Esophagus (tissue), 2 donors: Measurements from ENCODE around the gene CDK2AP2. TPM values are rescaled to one million over a fixed set of nuclear protein-coding genes. Genes with fewer than 3 reads are reported as not detected.
"Not testable (repeated sequence)": the region's sequence is repeated elsewhere in the genome, so short reads cannot be mapped to it uniquely, and the experiment has no call there.

Experiments
- H3K27ac ChIP-seq, 2 donors: one replicate each; pipeline ENCODE4 v1.5.1; 2013; ENCODE audit warnings: low read depth in 2 of 2, mild to moderate bottlenecking in 2 of 2, inconsistent platforms in 1 of 2, low read length in 1 of 2, moderate library complexity in 1 of 2
- H3K27me3 ChIP-seq, 2 donors: one replicate each; pipeline ENCODE4 v1.6.1; 2013; ENCODE audit warnings: low read length in 2 of 2, control low read depth in 1 of 2, mild to moderate bottlenecking in 1 of 2; ENCODE audit not compliant: insufficient read depth in 2 of 2, control insufficient read depth in 1 of 2
- H3K36me3 ChIP-seq, 2 donors: one replicate each; pipeline ENCODE4 v1.6.1; 2013; ENCODE audit warnings: low read length in 1 of 2; ENCODE audit not compliant: control insufficient read depth in 2 of 2, insufficient read depth in 2 of 2
- H3K4me1 ChIP-seq, 2 donors: one replicate each; pipeline ENCODE4 v1.6.1; 2013; ENCODE audit warnings: low read length in 1 of 2; ENCODE audit not compliant: control insufficient read depth in 2 of 2, insufficient read depth in 2 of 2
- H3K4me3 ChIP-seq, 2 donors: one replicate each; pipeline ENCODE4 v1.5.1; 2013; ENCODE audit warnings: low read length in 2 of 2, mild to moderate bottlenecking in 2 of 2, low read depth in 1 of 2, moderate library complexity in 1 of 2
- H3K9me3 ChIP-seq, 2 donors: one replicate each; pipeline ENCODE4 v1.6.1; 2013; ENCODE audit warnings: mild to moderate bottlenecking in 2 of 2, low read depth in 1 of 2, low read length in 1 of 2, moderate library complexity in 1 of 2; ENCODE audit not compliant: control insufficient read depth in 2 of 2, insufficient read depth in 1 of 2
- WGBS, 2 donors: extraction: QIAGEN DNeasy Blood & Tissue Kit; methylation state at CpG; one replicate each; pipeline ENCODE4 v1.1.7; 2013; 5-methylcytosine and 5-hydroxymethylcytosine counted together
- polyA plus RNA-seq, 2 donors: library from polyadenylated mRNA; stranded (reverse); fragments of 200-250 nt; gene quantifications; one replicate each; pipeline ENCODE4 v1.2.3, GENCODE V29; 2013
- donor health status: healthy with polysubstance abuse.
- donor health status: Bipolar disorder and iron deficiency.

CDK2AP2 gene
- polyA plus RNA-seq, 2 donors: 49.4 to 52.2 TPM

GRCh38 chr11:67469508-67469811 lies 38.5 kb downstream of the CDK2AP2 start:
- Histone ChIP-seq H3K4me1 (peaks cover 6 to 17% of the 10 kb centered on the region in 2 donors), H3K27me3 (no peaks in the 10 kb centered on the region), H3K36me3 (peaks cover 0 to 6% of the 10 kb centered on the region in 2 donors), H3K27ac (peak overlapping the region; percentile 91 to 92), H3K9me3 (no peaks in the 10 kb centered on the region), H3K4me3 (peak overlapping the region; percentile 59 to 67)
- 9% methylated on average over 9 of the region's 9 CpGs for WGBS, 2 donors

- Histone ChIP-seq H3K27ac (peak within 1 kb of the TSS; percentile 91 to 94), H3K27me3 (no peaks in the 10 kb centered on the region), H3K4me3 (peak within 1 kb of the TSS; percentile 67 to 74), H3K9me3 (no peaks in the 10 kb centered on the region), H3K4me1 (peaks cover 6 to 22% of the 10 kb centered on the region in 2 donors), H3K36me3 (peaks cover 0 to 6% of the 10 kb centered on the region in 2 donors)
- 0 to 1% methylated on average over 48 to 76 of the region's 76 CpGs for WGBS, 2 donors
Observed at GRCh38 chr11:67468759-67469507, 39.0 kb downstream of the CDK2AP2 start, which contains the start of gene TMEM134. Gene TMEM134 (minus strand): TSS chr11:67469251. CDS start chr11:67469192, 59 bp downstream.

- peak overlapping the region; percentile 67 to 74 for H3K4me3 ChIP-seq
- H3K27ac ChIP-seq: peak overlapping the region; percentile 91 to 94
- WGBS, 2 donors: 0 to 4% methylated on average over 6 of the region's 6 CpGs
- no peaks in the 10 kb centered on the region for H3K27me3 ChIP-seq
- H3K9me3 ChIP-seq: no peaks in the 10 kb centered on the region
- peaks cover 6 to 25% of the 10 kb centered on the region in 2 donors for H3K4me1 ChIP-seq
- peaks cover 0 to 6% of the 10 kb centered on the region in 2 donors for H3K36me3 ChIP-seq
Observed at GRCh38 chr11:67468456-67468758, 39.6 kb downstream of the CDK2AP2 start.

- WGBS, 2 donors: 17 to 22% methylated on average over 5 of the region's 5 CpGs
- Histone ChIP-seq H3K9me3 (no peaks in the 10 kb centered on the region), H3K27me3 (no peaks in the 10 kb centered on the region), H3K36me3 (peaks cover 0 to 6% of the 10 kb centered on the region in 2 donors), H3K4me3 (peak overlapping the region; percentile 67 to 74), H3K4me1 (peaks cover 6 to 25% of the 10 kb centered on the region in 2 donors), H3K27ac (peak overlapping the region; percentile 91 to 94)
Observed at GRCh38 chr11:67468056-67468455, 39.9 kb downstream of the CDK2AP2 start.

DNA sequence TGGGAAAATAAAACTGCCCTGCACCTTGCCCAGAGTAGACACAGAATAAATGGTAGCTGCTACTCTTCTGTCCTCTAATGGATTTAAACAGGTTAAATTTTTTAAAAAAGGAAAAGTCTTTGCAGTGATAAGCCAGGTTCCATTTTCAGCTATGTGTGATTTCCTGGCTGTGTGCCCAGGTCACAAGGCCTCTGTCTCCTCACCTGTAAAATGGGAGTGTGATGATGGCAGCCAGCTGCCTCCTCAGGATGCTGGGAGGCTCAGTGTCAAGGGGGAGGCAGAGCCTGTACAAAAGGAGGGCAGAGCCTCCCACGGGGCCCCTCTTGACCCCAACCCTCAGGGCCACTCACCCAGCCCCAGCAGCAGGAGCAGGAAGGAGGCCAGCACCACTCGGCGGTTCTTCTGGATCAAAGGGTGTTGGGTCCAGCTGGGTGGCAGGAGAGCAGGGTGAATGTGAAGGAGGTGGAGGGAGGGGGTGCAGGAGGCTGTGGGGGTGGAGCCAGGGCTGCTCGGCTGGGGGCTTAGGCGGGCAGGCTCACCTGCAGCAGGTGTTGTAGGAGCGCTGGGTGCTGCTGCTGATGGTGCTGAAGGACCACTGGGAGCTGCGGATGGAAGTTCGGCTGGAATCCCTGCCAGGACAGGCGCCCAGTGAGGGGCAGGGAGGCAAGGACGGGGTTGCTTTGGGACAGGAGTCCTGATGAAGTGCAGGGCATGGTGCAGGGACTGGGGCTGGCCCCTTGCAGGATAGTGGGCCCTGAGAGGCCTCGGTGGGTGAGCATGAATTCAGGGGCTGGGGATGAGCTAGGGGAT lies 40.8 kb downstream of the CDK2AP2 start:
- Histone ChIP-seq H3K27ac (peak overlapping the region; percentile 91 to 94), H3K4me1 (peaks cover 6 to 25% of the 10 kb centered on the region in 2 donors), H3K27me3 (no peaks in the 10 kb centered on the region), H3K36me3 (peaks cover 0 to 6% of the 10 kb centered on the region in 2 donors), H3K4me3 (peak overlapping the region; percentile 48 to 67), H3K9me3 (no peaks in the 10 kb centered on the region)
- WGBS, 2 donors: 52 to 56% methylated on average over 11 of the region's 11 CpGs

GRCh38 chr11:67466367-67466766 lies 41.6 kb downstream of the CDK2AP2 start:
- H3K4me3 ChIP-seq: no peak overlapping the region
- peaks cover 6 to 25% of the 10 kb centered on the region in 2 donors for H3K4me1 ChIP-seq
- peak overlapping the region in 1 of 2 donors; percentile 13 for H3K27ac ChIP-seq
- H3K9me3 ChIP-seq: no peaks in the 10 kb centered on the region
- H3K36me3 ChIP-seq: peaks cover 0 to 6% of the 10 kb centered on the region in 2 donors
- 80 to 86% methylated on average over 5 of the region's 5 CpGs for WGBS, 2 donors
- H3K27me3 ChIP-seq: no peaks in the 10 kb centered on the region

DNA sequence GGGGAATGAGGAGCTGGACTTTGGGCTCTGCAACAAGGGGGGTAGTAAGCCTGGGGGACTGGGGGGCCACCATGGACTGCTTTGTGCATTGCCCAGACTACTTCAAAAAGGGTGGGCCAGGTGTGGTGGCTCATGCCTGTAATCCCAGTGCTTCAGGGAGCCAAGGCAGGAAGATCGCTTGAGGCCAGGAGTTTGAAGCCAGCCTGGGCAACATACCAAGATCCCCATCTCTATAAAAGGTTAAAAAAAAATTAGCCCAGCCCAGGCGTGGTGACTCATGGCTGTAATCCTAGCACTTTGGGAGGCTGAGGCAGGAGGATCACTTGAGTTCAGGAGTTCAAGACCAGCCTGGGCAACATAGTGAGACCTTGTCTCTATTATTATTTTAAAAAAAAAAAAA lies 42.4 kb downstream of the CDK2AP2 start:
- H3K4me3 ChIP-seq, H3K9me3 ChIP-seq, H3K36me3 ChIP-seq, H3K27me3 ChIP-seq: not testable (repeated sequence)
- Histone ChIP-seq H3K27ac (peak overlapping the region; percentile 89 to 96), H3K4me1 (peaks cover 6 to 25% of the 10 kb centered on the region in 2 donors)
- 41 to 61% methylated on average over 2 of the region's 2 CpGs for WGBS, 2 donors

DNA sequence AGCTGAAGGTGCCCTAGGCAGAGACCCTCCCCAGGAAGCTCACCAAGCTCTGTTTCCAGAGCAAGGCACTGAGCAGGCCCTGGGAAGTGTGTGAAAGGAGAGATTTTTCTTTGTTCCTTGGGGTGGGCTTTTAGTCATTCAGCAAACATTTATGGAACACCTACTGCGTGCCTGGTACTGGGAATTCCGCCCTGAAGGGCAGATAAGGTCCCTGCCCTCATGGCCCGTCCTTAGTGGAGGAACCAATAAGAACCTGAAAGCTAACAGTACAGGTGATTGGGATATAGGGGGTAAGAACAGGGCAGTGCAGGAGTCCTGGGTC lies 42.8 kb downstream of the CDK2AP2 start:
- Histone ChIP-seq H3K36me3 (peaks cover 0 to 6% of the 10 kb centered on the region in 2 donors), H3K9me3 (no peaks in the 10 kb centered on the region), H3K27me3 (no peaks in the 10 kb centered on the region), H3K27ac (peak overlapping the region; percentile 89 to 96), H3K4me1 (peaks cover 6 to 25% of the 10 kb centered on the region in 2 donors), H3K4me3 (peak overlapping the region; percentile 32 to 57)
- WGBS, 2 donors: 37 to 38% methylated on average over 3 of the region's 3 CpGs

- H3K27ac ChIP-seq: peak overlapping the region; percentile 92 to 96
- no peaks in the 10 kb centered on the region for H3K9me3 ChIP-seq
- peaks cover 6 to 25% of the 10 kb centered on the region in 2 donors for H3K4me1 ChIP-seq
- H3K36me3 ChIP-seq: peaks cover 0 to 6% of the 10 kb centered on the region in 2 donors
- 14 to 16% methylated on average over 56 of the region's 56 CpGs for WGBS, 2 donors
- H3K27me3 ChIP-seq: no peaks in the 10 kb centered on the region
- H3K4me3 ChIP-seq: peak overlapping the region; percentile 32 to 57
Observed at GRCh38 chr11:67464411-67465188, 43.4 kb downstream of the CDK2AP2 start.
